Breast epithelium (tissue), 3 donors: Measurements from ENCODE around the gene FOXS1.

Experiments
- CTCF ChIP-seq, 3 donors: fragments of 450-650 bp; IDR thresholded peaks; one replicate each; pipeline ENCODE4 v1.5.1; 2016 to 2017; ENCODE audit warnings: antibody characterized with exemption in 3 of 3, mild to moderate bottlenecking in 3 of 3, moderate library complexity in 3 of 3
- POLR2A ChIP-seq: fragments of 450-650 bp; IDR thresholded peaks from one replicate; pipeline ENCODE4 v1.6.1; 2016; ENCODE audit warnings: antibody characterized with exemption, mild to moderate bottlenecking, moderate library complexity
- POLR2AphosphoS5 ChIP-seq, 3 donors: sonication (generic); formaldehyde crosslinking; IDR thresholded peaks; one replicate each; pipeline ENCODE4 v1.6.1; 2017; ENCODE audit warnings: antibody characterized with exemption in 3 of 3

GRCh38 chr20:31858760-31859083, 13.3 kb upstream of the FOXS1 start:
- TF ChIP-seq CTCF (IDR thresholded peaks at IDR 0.05) (no peak), POLR2A (no peak), POLR2AphosphoS5 (IDR thresholded peaks at IDR 0.05) (no peak)
